ENCODE measurements around the gene FAM222B. TPM values are rescaled to one million over a fixed set of nuclear protein-coding genes. Genes with fewer than 3 reads are reported as not detected.

The FAM222B gene
- total and polyA plus RNA-seq, 2 experiments from 2014 or later, result 63.7 to 78.5 TPM

DNA sequence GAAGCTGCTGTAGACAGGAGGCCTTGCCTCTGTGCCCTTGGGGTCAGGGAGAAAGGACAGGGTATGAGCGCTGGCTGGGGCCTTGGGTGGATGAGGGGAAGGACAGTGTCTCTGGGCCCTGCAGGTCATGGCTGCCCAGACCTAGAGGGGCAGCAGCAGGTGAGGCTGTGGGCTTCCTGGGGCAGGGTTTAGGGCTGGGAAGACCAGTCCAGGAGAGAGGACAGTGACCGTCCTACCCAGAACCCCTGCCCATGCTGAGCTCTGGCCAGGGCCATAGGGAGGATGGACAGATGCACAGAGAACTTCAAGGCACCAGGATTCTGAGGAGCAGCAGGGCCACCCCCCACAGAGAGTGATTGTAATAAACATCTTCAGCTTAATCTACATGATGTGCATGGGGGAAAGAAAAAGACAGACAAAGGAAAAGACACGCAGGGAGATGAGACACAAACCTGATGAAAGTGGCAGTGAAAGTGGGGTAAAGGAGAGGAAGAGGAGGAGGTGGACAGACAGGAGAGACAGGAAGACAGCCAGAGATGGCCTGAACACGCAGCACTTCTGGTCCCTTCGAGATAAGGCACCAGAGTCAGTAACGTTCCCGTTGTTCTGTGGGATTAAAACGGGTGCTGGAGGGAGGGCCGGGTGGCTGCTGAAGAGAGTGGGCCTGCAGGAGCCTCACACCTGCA, 37.4 kb upstream of the FAM222B start (continued):
- TF ChIP-seq, protein P1, sequence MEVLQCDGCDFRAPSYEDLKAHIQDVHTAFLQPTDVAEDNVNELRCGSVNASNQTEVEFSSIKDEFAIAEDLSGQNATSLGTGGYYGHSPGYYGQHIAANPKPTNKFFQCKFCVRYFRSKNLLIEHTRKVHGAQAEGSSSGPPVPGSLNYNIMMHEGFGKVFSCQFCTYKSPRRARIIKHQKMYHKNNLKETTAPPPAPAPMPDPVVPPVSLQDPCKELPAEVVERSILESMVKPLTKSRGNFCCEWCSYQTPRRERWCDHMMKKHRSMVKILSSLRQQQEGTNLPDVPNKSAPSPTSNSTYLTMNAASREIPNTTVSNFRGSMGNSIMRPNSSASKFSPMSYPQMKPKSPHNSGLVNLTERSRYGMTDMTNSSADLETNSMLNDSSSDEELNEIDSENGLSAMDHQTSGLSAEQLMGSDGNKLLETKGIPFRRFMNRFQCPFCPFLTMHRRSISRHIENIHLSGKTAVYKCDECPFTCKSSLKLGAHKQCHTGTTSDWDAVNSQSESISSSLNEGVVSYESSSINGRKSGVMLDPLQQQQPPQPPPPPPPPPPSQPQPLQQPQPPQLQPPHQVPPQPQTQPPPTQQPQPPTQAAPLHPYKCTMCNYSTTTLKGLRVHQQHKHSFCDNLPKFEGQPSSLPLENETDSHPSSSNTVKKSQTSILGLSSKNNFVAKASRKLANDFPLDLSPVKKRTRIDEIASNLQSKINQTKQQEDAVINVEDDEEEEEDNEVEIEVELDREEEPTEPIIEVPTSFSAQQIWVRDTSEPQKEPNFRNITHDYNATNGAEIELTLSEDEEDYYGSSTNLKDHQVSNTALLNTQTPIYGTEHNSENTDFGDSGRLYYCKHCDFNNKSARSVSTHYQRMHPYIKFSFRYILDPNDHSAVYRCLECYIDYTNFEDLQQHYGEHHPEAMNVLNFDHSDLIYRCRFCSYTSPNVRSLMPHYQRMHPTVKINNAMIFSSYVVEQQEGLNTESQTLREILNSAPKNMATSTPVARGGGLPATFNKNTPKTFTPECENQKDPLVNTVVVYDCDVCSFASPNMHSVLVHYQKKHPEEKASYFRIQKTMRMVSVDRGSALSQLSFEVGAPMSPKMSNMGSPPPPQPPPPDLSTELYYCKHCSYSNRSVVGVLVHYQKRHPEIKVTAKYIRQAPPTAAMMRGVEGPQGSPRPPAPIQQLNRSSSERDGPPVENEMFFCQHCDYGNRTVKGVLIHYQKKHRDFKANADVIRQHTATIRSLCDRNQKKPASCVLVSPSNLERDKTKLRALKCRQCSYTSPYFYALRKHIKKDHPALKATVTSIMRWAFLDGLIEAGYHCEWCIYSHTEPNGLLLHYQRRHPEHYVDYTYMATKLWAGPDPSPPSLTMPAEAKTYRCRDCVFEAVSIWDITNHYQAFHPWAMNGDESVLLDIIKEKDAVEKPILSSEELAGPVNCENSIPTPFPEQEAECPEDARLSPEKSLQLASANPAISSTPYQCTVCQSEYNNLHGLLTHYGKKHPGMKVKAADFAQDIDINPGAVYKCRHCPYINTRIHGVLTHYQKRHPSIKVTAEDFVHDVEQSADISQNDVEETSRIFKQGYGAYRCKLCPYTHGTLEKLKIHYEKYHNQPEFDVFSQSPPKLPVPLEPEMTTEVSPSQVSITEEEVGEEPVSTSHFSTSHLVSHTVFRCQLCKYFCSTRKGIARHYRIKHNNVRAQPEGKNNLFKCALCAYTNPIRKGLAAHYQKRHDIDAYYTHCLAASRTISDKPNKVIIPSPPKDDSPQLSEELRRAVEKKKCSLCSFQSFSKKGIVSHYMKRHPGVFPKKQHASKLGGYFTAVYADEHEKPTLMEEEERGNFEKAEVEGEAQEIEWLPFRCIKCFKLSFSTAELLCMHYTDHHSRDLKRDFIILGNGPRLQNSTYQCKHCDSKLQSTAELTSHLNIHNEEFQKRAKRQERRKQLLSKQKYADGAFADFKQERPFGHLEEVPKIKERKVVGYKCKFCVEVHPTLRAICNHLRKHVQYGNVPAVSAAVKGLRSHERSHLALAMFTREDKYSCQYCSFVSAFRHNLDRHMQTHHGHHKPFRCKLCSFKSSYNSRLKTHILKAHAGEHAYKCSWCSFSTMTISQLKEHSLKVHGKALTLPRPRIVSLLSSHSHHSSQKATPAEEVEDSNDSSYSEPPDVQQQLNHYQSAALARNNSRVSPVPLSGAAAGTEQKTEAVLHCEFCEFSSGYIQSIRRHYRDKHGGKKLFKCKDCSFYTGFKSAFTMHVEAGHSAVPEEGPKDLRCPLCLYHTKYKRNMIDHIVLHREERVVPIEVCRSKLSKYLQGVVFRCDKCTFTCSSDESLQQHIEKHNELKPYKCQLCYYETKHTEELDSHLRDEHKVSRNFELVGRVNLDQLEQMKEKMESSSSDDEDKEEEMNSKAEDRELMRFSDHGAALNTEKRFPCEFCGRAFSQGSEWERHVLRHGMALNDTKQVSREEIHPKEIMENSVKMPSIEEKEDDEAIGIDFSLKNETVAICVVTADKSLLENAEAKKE (CRISPR knock-in tag; IDR thresholded peaks at IDR 0.05), result no peak
- TF ChIP-seq JUNB (IDR thresholded peaks at IDR 0.05; ENCODE audit: unreplicated experiment) (no peak), EZH2phosphoT487 (IDR thresholded peaks at IDR 0.05; ENCODE audit: unreplicated experiment) (no peak)
- TF ChIP-seq, protein P2, sequence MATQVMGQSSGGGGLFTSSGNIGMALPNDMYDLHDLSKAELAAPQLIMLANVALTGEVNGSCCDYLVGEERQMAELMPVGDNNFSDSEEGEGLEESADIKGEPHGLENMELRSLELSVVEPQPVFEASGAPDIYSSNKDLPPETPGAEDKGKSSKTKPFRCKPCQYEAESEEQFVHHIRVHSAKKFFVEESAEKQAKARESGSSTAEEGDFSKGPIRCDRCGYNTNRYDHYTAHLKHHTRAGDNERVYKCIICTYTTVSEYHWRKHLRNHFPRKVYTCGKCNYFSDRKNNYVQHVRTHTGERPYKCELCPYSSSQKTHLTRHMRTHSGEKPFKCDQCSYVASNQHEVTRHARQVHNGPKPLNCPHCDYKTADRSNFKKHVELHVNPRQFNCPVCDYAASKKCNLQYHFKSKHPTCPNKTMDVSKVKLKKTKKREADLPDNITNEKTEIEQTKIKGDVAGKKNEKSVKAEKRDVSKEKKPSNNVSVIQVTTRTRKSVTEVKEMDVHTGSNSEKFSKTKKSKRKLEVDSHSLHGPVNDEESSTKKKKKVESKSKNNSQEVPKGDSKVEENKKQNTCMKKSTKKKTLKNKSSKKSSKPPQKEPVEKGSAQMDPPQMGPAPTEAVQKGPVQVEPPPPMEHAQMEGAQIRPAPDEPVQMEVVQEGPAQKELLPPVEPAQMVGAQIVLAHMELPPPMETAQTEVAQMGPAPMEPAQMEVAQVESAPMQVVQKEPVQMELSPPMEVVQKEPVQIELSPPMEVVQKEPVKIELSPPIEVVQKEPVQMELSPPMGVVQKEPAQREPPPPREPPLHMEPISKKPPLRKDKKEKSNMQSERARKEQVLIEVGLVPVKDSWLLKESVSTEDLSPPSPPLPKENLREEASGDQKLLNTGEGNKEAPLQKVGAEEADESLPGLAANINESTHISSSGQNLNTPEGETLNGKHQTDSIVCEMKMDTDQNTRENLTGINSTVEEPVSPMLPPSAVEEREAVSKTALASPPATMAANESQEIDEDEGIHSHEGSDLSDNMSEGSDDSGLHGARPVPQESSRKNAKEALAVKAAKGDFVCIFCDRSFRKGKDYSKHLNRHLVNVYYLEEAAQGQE (IDR thresholded peaks at IDR 0.05; ENCODE audit: unreplicated experiment), result no peak

DNA sequence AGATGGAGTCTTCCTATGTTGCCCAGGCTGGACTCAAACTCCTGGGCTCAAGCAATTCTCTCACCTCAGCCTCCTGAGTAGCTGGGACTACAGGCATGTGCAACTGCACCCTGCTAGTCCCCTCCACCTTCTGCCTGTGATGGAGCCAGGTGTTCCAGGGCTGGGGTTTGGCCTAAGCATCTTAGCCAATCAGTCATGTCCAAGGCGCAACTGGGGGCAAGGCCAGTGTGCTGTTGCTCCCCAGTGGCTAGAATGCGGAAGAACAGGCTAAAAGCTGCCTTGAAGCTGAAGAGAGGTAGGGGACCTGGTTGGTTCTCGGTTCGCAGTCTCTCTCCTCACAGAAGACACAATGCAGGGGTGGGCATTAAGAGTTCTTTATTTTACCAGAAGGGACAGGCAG, 36.4 kb upstream of the FAM222B start:
- DNase-seq (ENCODE audit: low spot score) (peak; percentile 95), ATAC-seq (peak; percentile 98)
- Mint-ChIP-seq H3K27me3 (ENCODE audit: insufficient read depth, low read depth, poor library complexity) (peaks cover 5% of the 10 kb centered on the region), H3K9me3 (peaks cover 11% of the 10 kb centered on the region; the same call in 2 of the 3 replicates), H3K4me1 (peaks cover 5% of the 10 kb centered on the region), H3K36me3 (ENCODE audit: low read depth) (peaks cover 56% of the 10 kb centered on the region), H3K4me3 (no peak overlapping the region), H3K27ac (peak overlapping the region; percentile 81)
- Histone ChIP-seq H3K4me2 (no peak overlapping the region), H3K36me3 (ENCODE audit: insufficient read depth) (no peaks in the 10 kb centered on the region; the same call in 1 of the 2 replicates), H3K27ac (ENCODE audit: low read depth) (no peak overlapping the region), H3F3A (replicated peaks; ENCODE audit: low read depth) (no peaks in the 10 kb centered on the region), H3K27me3 (ENCODE audit: insufficient read depth) (no peaks in the 10 kb centered on the region), H3K9me2 (ENCODE audit: insufficient read depth) (no peaks in the 10 kb centered on the region), H3K4me3 (no peak overlapping the region), H3K4me1 (ENCODE audit: insufficient read depth) (no peaks in the 10 kb centered on the region), H2AFZ (no peak overlapping the region), H4K20me1 (replicated peaks; ENCODE audit: insufficient read depth) (no peaks in the 10 kb centered on the region), H3K79me2 (replicated peaks; ENCODE audit: insufficient read depth) (no peaks in the 10 kb centered on the region)
- TF ChIP-seq CTCF (conservative IDR thresholded peaks at IDR 0.05; ENCODE audit: low read depth in 2 of 2), result peak; percentile 74 to 92
- TF ChIP-seq NANOG (IDR thresholded peaks at IDR 0.05; ENCODE audit: borderline replicate concordance), result no peak
